Measurements from ENCODE around the gene SS18L1.

- TF ChIP-seq CTCF (IDR thresholded peaks at IDR 0.05) (no peak), POLR2A (IDR thresholded peaks at IDR 0.05) (no peak)
These were observed 38.2 kb downstream of the SS18L1 start for GRCh38 chr20:62181808-62182207.
